ENCODE data around the gene SLC24A3. TPM values are rescaled to one million over a fixed set of nuclear protein-coding genes. Genes with fewer than 3 reads are reported as not detected.

SLC24A3 gene
- total and polyA plus RNA-seq, 2 experiments from 2014 or later: 0.48 to 1.7 TPM

DNA sequence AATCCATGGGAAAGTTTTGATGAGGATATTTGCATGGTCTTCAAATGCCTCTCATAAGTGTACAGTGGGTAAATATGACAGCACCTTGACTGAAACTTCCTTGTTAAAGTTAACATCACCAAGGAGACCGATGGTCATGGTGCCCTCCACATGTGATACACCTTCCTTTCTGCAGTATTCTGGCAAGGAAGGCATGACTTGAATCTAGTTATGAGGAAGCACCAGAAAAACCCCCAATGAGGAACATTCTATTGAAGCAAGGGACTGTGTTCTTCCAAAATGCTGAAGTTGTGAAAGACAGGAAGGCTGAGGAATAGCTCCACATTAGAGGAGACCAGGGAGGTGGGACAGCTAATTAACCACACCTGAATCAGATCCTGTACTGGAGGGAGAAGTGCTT is 118.3 kb downstream of the SLC24A3 start:
- Histone ChIP-seq H3K4me3 (no peak overlapping the region), H3K36me3 (replicated peaks; ENCODE audit: insufficient read depth, low read depth) (no peaks in the 10 kb centered on the region), H3K9me3 (ENCODE audit: low read depth) (no peaks in the 10 kb centered on the region), H2AFZ (no peak overlapping the region), H3K9me2 (replicated peaks; ENCODE audit: insufficient read depth) (no peaks in the 10 kb centered on the region), H3K4me1 (ENCODE audit: insufficient read depth) (peaks cover 3% of the 10 kb centered on the region), H3K27ac (no peak overlapping the region), H3K27me3 (no peaks in the 10 kb centered on the region), H3K4me2 (no peak overlapping the region), H3K79me2 (no peaks in the 10 kb centered on the region), H4K20me1 (ENCODE audit: insufficient read depth, poor library complexity, severe bottlenecking) (no peaks in the 10 kb centered on the region)
- TF ChIP-seq, protein P1, sequence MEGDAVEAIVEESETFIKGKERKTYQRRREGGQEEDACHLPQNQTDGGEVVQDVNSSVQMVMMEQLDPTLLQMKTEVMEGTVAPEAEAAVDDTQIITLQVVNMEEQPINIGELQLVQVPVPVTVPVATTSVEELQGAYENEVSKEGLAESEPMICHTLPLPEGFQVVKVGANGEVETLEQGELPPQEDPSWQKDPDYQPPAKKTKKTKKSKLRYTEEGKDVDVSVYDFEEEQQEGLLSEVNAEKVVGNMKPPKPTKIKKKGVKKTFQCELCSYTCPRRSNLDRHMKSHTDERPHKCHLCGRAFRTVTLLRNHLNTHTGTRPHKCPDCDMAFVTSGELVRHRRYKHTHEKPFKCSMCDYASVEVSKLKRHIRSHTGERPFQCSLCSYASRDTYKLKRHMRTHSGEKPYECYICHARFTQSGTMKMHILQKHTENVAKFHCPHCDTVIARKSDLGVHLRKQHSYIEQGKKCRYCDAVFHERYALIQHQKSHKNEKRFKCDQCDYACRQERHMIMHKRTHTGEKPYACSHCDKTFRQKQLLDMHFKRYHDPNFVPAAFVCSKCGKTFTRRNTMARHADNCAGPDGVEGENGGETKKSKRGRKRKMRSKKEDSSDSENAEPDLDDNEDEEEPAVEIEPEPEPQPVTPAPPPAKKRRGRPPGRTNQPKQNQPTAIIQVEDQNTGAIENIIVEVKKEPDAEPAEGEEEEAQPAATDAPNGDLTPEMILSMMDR (IDR thresholded peaks at IDR 0.05; ENCODE audit: poor library complexity): no peak
- TF ChIP-seq EZH2 (IDR thresholded peaks at IDR 0.05; ENCODE audit: borderline replicate concordance): no peak
- no peak for TF ChIP-seq EZH2phosphoT487 (IDR thresholded peaks at IDR 0.05; ENCODE audit: low read depth, severe bottlenecking, unreplicated experiment)
- 92% methylated on average over 1 of the region's 1 CpG for WGBS (ENCODE audit: low lambda C conversion rate, missing lambda C conversion rate)
- no peak for DNase-seq (ENCODE audit: low spot score)

DNA sequence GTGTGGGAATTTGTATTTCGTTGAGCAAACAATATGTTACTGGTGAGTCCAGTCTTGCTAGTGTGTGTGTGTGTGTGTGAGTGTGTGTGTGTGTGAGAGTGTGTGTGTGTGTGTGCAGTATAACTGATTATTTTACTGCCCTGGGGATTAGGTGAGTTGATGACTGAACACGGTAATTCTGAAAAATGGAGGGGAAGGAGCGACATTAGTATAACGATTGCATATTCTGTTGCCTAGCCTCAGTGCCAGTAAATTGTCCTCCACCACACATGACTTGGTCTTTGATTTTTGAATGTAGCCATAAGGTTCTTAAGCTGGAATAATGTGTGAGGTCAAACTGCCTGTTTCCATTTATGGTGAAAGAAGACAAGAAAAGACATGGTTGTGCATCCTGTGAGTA is 121.1 kb downstream of the SLC24A3 start:
- Histone ChIP-seq H3K4me2 (no peak overlapping the region), H3K9me2 (replicated peaks; ENCODE audit: insufficient read depth) (no peaks in the 10 kb centered on the region), H2AFZ (no peak overlapping the region), H3K27ac (no peak overlapping the region), H3K9me3 (ENCODE audit: low read depth) (no peaks in the 10 kb centered on the region), H3K27me3 (no peaks in the 10 kb centered on the region), H3K36me3 (replicated peaks; ENCODE audit: insufficient read depth, low read depth) (no peaks in the 10 kb centered on the region), H4K20me1 (ENCODE audit: insufficient read depth, poor library complexity, severe bottlenecking) (no peaks in the 10 kb centered on the region), H3K79me2 (no peaks in the 10 kb centered on the region), H3K4me1 (ENCODE audit: insufficient read depth) (peaks cover 4% of the 10 kb centered on the region), H3K4me3 (no peak overlapping the region)
- DNase-seq (ENCODE audit: low spot score): no peak
- 63% methylated on average over 4 of the region's 4 CpGs for WGBS (ENCODE audit: low lambda C conversion rate, missing lambda C conversion rate)
- TF ChIP-seq EZH2phosphoT487 (IDR thresholded peaks at IDR 0.05; ENCODE audit: low read depth, severe bottlenecking, unreplicated experiment) (no peak), EZH2 (IDR thresholded peaks at IDR 0.05; ENCODE audit: borderline replicate concordance) (no peak)
- TF ChIP-seq, protein P1 (IDR thresholded peaks at IDR 0.05; ENCODE audit: poor library complexity): no peak

DNA sequence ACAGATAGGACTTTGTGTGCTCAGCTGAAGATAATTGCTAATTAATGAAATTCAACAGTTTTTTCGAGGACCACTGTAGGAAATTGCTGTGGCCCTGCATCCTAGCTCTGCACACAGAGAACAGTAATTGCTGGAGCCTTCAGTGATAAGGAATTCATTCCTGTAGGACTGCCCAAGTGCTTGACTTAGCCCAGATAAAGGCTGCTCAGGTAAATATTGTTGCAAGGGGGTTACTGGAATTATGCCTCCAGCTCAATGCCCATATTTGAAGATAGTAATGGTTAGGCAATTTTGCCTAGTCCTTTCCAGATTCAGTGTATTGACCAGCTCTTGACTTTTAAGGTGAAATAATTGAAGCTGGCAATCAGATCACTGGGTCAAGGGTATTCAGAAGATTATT is 122.9 kb downstream of the SLC24A3 start:
- no peaks in the 10 kb centered on the region for H3K27me3 ChIP-seq
- no peaks in the 10 kb centered on the region for H3K79me2 ChIP-seq
- H3K9me2 ChIP-seq (replicated peaks; ENCODE audit: insufficient read depth): no peaks in the 10 kb centered on the region
- no peak overlapping the region for H3K4me3 ChIP-seq
- DNase-seq (ENCODE audit: low spot score): no peak
- peaks cover 4% of the 10 kb centered on the region for H3K4me1 ChIP-seq (ENCODE audit: insufficient read depth)
- no peaks in the 10 kb centered on the region for H4K20me1 ChIP-seq (ENCODE audit: insufficient read depth, poor library complexity, severe bottlenecking)
- no peaks in the 10 kb centered on the region for H3K36me3 ChIP-seq (replicated peaks; ENCODE audit: insufficient read depth, low read depth)
- H2AFZ ChIP-seq: no peak overlapping the region
- no peaks in the 10 kb centered on the region for H3K9me3 ChIP-seq (ENCODE audit: low read depth)
- H3K27ac ChIP-seq: no peak overlapping the region
- WGBS (ENCODE audit: low lambda C conversion rate, missing lambda C conversion rate): 37% methylated on average over 1 of the region's 1 CpG
- no peak overlapping the region for H3K4me2 ChIP-seq
- TF ChIP-seq, protein P1 (IDR thresholded peaks at IDR 0.05; ENCODE audit: poor library complexity): no peak
- TF ChIP-seq EZH2 (IDR thresholded peaks at IDR 0.05; ENCODE audit: borderline replicate concordance) (no peak), EZH2phosphoT487 (IDR thresholded peaks at IDR 0.05; ENCODE audit: low read depth, severe bottlenecking, unreplicated experiment) (no peak)

DNA sequence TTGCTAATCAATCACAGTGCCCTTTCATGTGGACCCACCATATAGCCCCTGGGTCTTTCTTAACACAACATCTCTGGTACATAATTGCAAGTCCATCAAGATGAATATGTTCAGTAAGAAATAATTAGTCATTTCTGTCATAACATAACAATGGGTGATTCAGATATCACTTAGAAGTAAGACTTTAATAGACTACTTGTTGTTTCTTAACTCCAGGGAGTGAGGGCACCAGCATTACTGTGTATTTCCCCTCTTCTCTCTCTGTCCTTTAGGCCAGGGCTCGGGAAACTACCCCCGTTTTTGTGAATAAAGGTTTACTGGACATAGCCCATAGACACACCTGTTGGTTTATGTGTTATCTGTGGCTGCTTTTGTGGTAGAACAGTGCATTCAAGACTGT is 123.5 kb downstream of the SLC24A3 start:
- no peaks in the 10 kb centered on the region for H4K20me1 ChIP-seq (ENCODE audit: insufficient read depth, poor library complexity, severe bottlenecking)
- no peaks in the 10 kb centered on the region for H3K79me2 ChIP-seq
- no peaks in the 10 kb centered on the region for H3K9me3 ChIP-seq (ENCODE audit: low read depth)
- DNase-seq (ENCODE audit: low spot score): no peak
- H3K36me3 ChIP-seq (replicated peaks; ENCODE audit: insufficient read depth, low read depth): no peaks in the 10 kb centered on the region
- no peak overlapping the region for H3K27ac ChIP-seq
- H2AFZ ChIP-seq: no peak overlapping the region
- no peaks in the 10 kb centered on the region for H3K27me3 ChIP-seq
- no peak overlapping the region for H3K4me2 ChIP-seq
- TF ChIP-seq EZH2phosphoT487 (IDR thresholded peaks at IDR 0.05; ENCODE audit: low read depth, severe bottlenecking, unreplicated experiment): no peak
- no peak for TF ChIP-seq EZH2 (IDR thresholded peaks at IDR 0.05; ENCODE audit: borderline replicate concordance)
- TF ChIP-seq, protein P1 (IDR thresholded peaks at IDR 0.05; ENCODE audit: poor library complexity): no peak
- WGBS (ENCODE audit: low lambda C conversion rate, missing lambda C conversion rate): 79% methylated on average over 2 of the region's 2 CpGs
- H3K4me1 ChIP-seq (ENCODE audit: insufficient read depth): peaks cover 4% of the 10 kb centered on the region
- H3K9me2 ChIP-seq (replicated peaks; ENCODE audit: insufficient read depth): no peaks in the 10 kb centered on the region
- H3K4me3 ChIP-seq: no peak overlapping the region
